ENCODE results near the gene USP24. TPM values are rescaled to one million over a fixed set of nuclear protein-coding genes. Genes with fewer than 3 reads are reported as not detected.

The USP24 gene
- total RNA-seq, 1 donor: 43.1 TPM

DNA sequence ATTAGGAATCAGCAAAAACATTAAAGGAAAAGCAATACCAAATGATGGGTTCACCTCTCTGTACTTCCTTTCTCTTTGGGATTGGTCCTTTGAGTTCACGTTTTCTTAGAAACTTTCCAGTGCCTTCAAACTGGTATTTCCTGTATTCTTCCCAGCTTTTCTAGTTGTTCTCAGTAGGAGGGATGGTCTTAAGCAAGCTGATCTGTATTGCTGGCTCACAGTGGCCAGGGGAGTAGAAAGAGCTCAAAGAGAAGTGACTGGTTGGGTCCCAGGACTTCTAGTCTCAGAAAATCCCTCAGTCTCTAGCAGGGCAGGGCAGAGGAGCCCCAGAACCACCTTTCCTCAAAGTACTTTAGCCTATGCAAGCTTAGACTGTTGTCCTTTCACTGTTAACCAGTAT lies 10.1 kb upstream of the USP24 start:
- Histone ChIP-seq H4K20me1 (ENCODE audit: insufficient read depth, low read length) (no peaks in the 10 kb centered on the region), H3K27me3 (ENCODE audit: insufficient read depth, low read length) (no peaks in the 10 kb centered on the region), H3K4me2 (ENCODE audit: insufficient read depth, low read length) (no peak overlapping the region), H3K9me3 (ENCODE audit: low read depth, low read length) (no peaks in the 10 kb centered on the region), H3K36me3 (ENCODE audit: insufficient read depth, low read length) (no peaks in the 10 kb centered on the region), H2AFZ (ENCODE audit: low read length) (no peak overlapping the region), H3K4me3 (ENCODE audit: insufficient read depth, low read length) (no peak overlapping the region), H3K4me1 (ENCODE audit: insufficient read depth, low read length) (no peaks in the 10 kb centered on the region), H3K27ac (ENCODE audit: low read depth, low read length) (no peak overlapping the region), H3K79me2 (ENCODE audit: insufficient read depth, low read length) (no peaks in the 10 kb centered on the region)
- TF ChIP-seq, protein P1, sequence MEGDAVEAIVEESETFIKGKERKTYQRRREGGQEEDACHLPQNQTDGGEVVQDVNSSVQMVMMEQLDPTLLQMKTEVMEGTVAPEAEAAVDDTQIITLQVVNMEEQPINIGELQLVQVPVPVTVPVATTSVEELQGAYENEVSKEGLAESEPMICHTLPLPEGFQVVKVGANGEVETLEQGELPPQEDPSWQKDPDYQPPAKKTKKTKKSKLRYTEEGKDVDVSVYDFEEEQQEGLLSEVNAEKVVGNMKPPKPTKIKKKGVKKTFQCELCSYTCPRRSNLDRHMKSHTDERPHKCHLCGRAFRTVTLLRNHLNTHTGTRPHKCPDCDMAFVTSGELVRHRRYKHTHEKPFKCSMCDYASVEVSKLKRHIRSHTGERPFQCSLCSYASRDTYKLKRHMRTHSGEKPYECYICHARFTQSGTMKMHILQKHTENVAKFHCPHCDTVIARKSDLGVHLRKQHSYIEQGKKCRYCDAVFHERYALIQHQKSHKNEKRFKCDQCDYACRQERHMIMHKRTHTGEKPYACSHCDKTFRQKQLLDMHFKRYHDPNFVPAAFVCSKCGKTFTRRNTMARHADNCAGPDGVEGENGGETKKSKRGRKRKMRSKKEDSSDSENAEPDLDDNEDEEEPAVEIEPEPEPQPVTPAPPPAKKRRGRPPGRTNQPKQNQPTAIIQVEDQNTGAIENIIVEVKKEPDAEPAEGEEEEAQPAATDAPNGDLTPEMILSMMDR (IDR thresholded peaks at IDR 0.05; ENCODE audit: extremely low read depth, low read depth, low read length): no peak
- no peak for DNase-seq (ENCODE audit: insufficient read length, low spot score, missing footprints)

DNA sequence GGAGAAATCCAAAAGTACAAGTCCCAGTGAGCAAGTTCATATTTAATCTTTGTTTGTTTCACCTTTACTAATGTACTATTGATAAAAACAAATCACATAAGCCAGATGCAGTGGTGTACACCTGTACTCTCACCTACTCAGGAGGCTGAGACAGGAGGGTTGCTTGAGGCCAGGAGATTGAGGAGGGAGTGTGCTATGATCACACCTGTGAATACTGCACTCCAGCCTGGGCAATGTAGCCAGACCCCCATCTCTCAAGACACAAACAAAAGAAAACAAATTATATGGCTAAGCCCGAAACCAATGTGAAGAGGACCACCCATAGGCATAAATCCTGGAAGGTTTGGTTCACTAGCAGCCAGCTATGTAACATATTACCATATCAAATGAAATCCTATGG lies 9.6 kb upstream of the USP24 start:
- H2AFZ ChIP-seq (ENCODE audit: low read length): no peak overlapping the region
- H3K27ac ChIP-seq (ENCODE audit: low read depth, low read length): no peak overlapping the region
- H3K79me2 ChIP-seq (ENCODE audit: insufficient read depth, low read length): no peaks in the 10 kb centered on the region
- no peak overlapping the region for H3K4me3 ChIP-seq (ENCODE audit: insufficient read depth, low read length)
- TF ChIP-seq, protein P1 (IDR thresholded peaks at IDR 0.05; ENCODE audit: extremely low read depth, low read depth, low read length): no peak
- no peaks in the 10 kb centered on the region for H3K36me3 ChIP-seq (ENCODE audit: insufficient read depth, low read length)
- H3K9me3 ChIP-seq (ENCODE audit: low read depth, low read length): no peaks in the 10 kb centered on the region
- no peaks in the 10 kb centered on the region for H3K4me1 ChIP-seq (ENCODE audit: insufficient read depth, low read length)
- H3K27me3 ChIP-seq (ENCODE audit: insufficient read depth, low read length): no peaks in the 10 kb centered on the region
- no peak overlapping the region for H3K4me2 ChIP-seq (ENCODE audit: insufficient read depth, low read length)
- DNase-seq (ENCODE audit: insufficient read length, low spot score, missing footprints): no peak
- H4K20me1 ChIP-seq (ENCODE audit: insufficient read depth, low read length): no peaks in the 10 kb centered on the region

DNA sequence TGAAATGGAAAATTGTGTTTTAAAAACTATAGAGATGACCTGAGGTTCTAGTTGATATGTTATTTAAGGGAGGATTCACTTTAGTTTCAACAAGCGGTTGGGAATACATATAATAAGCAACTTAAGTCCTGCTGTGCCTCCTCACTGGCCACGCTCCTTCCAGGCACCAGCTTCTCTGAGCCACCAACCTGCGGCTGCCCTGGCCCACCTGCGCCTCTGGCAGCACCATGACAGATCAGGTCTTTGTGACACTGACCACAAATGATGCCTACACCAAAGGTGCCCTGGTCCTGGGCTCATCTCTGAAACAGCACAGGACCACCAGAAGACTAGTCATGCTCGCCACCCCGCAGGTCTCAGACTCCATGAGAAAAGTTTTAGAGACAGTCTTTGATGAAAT lies 7.0 kb upstream of the USP24 start:
- no peaks in the 10 kb centered on the region for H4K20me1 ChIP-seq (ENCODE audit: insufficient read depth, low read length)
- no peaks in the 10 kb centered on the region for H3K36me3 ChIP-seq (ENCODE audit: insufficient read depth, low read length)
- H3K27ac ChIP-seq (ENCODE audit: low read depth, low read length): no peak overlapping the region
- TF ChIP-seq, protein P1 (IDR thresholded peaks at IDR 0.05; ENCODE audit: extremely low read depth, low read depth, low read length): no peak
- H3K4me1 ChIP-seq (ENCODE audit: insufficient read depth, low read length): peaks cover 4% of the 10 kb centered on the region
- H2AFZ ChIP-seq (ENCODE audit: low read length): no peak overlapping the region
- no peak for DNase-seq (ENCODE audit: insufficient read length, low spot score, missing footprints)
- no peak overlapping the region for H3K4me2 ChIP-seq (ENCODE audit: insufficient read depth, low read length)
- no peaks in the 10 kb centered on the region for H3K27me3 ChIP-seq (ENCODE audit: insufficient read depth, low read length)
- H3K4me3 ChIP-seq (ENCODE audit: insufficient read depth, low read length): no peak overlapping the region
- no peaks in the 10 kb centered on the region for H3K9me3 ChIP-seq (ENCODE audit: low read depth, low read length)
- H3K79me2 ChIP-seq (ENCODE audit: insufficient read depth, low read length): no peaks in the 10 kb centered on the region

DNA sequence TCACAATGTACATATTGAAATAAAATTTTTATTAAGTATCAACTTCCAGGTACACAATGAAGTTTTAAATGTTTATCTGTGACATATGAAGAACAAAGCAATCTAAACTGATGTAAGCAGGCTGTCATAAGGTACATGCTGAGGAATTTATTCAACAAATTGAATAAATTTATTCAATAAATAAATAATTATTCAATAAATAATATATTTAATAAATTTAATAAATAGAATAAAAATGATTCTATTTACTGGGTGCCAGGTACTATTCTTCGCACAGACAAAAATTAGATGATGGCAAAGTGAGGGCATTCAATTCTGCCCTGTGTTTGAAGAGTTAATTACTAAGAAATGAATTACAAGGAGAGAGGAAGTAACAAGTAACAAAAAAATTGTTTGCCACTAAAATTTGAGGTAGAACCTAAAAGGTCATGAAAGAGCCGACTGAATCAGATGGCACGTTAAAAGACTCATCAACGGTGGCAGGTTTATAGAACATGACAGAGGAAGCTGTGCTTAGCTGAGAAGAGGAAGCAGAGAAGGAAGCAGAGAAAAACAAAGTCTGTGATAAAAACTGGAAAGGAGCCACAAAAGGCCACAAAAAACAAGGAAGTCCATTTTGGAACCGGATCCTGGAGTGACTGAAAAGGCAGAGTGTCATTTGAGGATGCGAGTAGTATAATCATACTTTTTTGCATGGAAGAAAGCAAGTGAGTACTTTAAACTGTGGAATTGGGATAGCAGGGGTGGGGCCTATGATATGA lies 2.2 kb upstream of the USP24 start:
- TF ChIP-seq, protein P1 (IDR thresholded peaks at IDR 0.05; ENCODE audit: extremely low read depth, low read depth, low read length): no peak
- H4K20me1 ChIP-seq (ENCODE audit: insufficient read depth, low read length): peaks cover 15% of the 10 kb centered on the region
- peaks cover 34% of the 10 kb centered on the region for H3K79me2 ChIP-seq (ENCODE audit: insufficient read depth, low read length)
- H3K4me2 ChIP-seq (ENCODE audit: insufficient read depth, low read length): no peak overlapping the region
- no peaks in the 10 kb centered on the region for H3K27me3 ChIP-seq (ENCODE audit: insufficient read depth, low read length)
- H3K4me3 ChIP-seq (ENCODE audit: insufficient read depth, low read length): no peak overlapping the region
- H3K9me3 ChIP-seq (ENCODE audit: low read depth, low read length): no peaks in the 10 kb centered on the region
- DNase-seq (ENCODE audit: insufficient read length, low spot score, missing footprints): no peak
- peaks cover 19% of the 10 kb centered on the region for H3K4me1 ChIP-seq (ENCODE audit: insufficient read depth, low read length)
- H3K36me3 ChIP-seq (ENCODE audit: insufficient read depth, low read length): no peaks in the 10 kb centered on the region
- H2AFZ ChIP-seq (ENCODE audit: low read length): peak overlapping the region; percentile 76
- no peak overlapping the region for H3K27ac ChIP-seq (ENCODE audit: low read depth, low read length)

All from osteoblast (primary cell).